OCI-LY1 (cell line): ENCODE measurements around the gene MRPL23.

ENCODE experiments used
- H2AFZ ChIP-seq: fragments of 200-600 bp; sonication (generic), shearing (Covaris generic); 2 replicates; pipeline ENCODE4 v1.6.0; 2014; ENCODE audit warnings: antibody characterized with exemption, mild to moderate bottlenecking, low read length
- H3F3A ChIP-seq: fragments of 200-600 bp; sonication (generic), shearing (Covaris generic); 2 replicates; pipeline ENCODE4 v1.6.0; 2014; ENCODE audit warnings: mild to moderate bottlenecking, antibody characterized with exemption, low read length, moderate library complexity; ENCODE audit not compliant: insufficient read depth
- H3K27ac ChIP-seq: fragments of 200-600 bp; sonication (generic); 2 replicates; pipeline ENCODE4 v1.5.1; 2014; ENCODE audit warnings: low read length, mixed run types, mild to moderate bottlenecking, low read depth; ENCODE audit not compliant: poor library complexity, severe bottlenecking
- H3K27me3 ChIP-seq: fragments of 200-600 bp; sonication (generic); 2 replicates; pipeline ENCODE4 v1.6.0; 2014; ENCODE audit warnings: antibody characterized with exemption, mild to moderate bottlenecking, low read length, moderate library complexity; ENCODE audit not compliant: insufficient read depth
- H3K36me3 ChIP-seq: fragments of 200-600 bp; sonication (generic); 2 replicates; pipeline ENCODE4 v1.6.1; 2014; ENCODE audit warnings: mild to moderate bottlenecking, antibody characterized with exemption, low read length, moderate library complexity, mixed read lengths; ENCODE audit not compliant: insufficient read depth
- H3K4me1 ChIP-seq: fragments of 200-600 bp; sonication (generic); 2 replicates; pipeline ENCODE4 v1.5.1; 2014; ENCODE audit warnings: mild to moderate bottlenecking, low read length, moderate library complexity; ENCODE audit not compliant: insufficient read depth, severe bottlenecking
- H3K4me2 ChIP-seq: fragments of 200-600 bp; sonication (generic), shearing (Covaris generic); 2 replicates; pipeline ENCODE4 v1.6.1; 2014; ENCODE audit warnings: low read length
- H3K4me3 ChIP-seq: fragments of 200-600 bp; sonication (generic); 2 replicates; pipeline ENCODE4 v1.5.1; 2014; ENCODE audit warnings: low read length, low read depth, mild to moderate bottlenecking, mixed read lengths; ENCODE audit not compliant: poor library complexity, severe bottlenecking
- H3K79me2 ChIP-seq: fragments of 200-600 bp; shearing (Covaris generic); 2 replicates; pipeline ENCODE4 v1.6.1; 2016; ENCODE audit warnings: mixed run types, low read length, mixed read lengths; ENCODE audit not compliant: insufficient read depth
- H3K9ac ChIP-seq: fragments of 200-600 bp; sonication (generic), shearing (Covaris generic); 2 replicates; pipeline ENCODE4 v1.6.1; 2014; ENCODE audit warnings: mild to moderate bottlenecking, low read length, mixed read lengths
- H3K9me2 ChIP-seq: fragments of 200-600 bp; sonication (generic), shearing (Covaris generic); 2 replicates; pipeline ENCODE4 v1.6.1; 2014; ENCODE audit warnings: low read depth, mild to moderate bottlenecking, low read length, mixed read lengths
- H3K9me3 ChIP-seq: fragments of 200-600 bp; shearing (Covaris generic); 2 replicates; pipeline ENCODE4 v1.6.1; 2014; ENCODE audit warnings: low read length, mixed read lengths
- H4K20me1 ChIP-seq: fragments of 200-600 bp; sonication (generic), shearing (Covaris generic); 2 replicates; pipeline ENCODE4 v1.6.0; 2016; ENCODE audit warnings: mild to moderate bottlenecking, low read length; ENCODE audit not compliant: insufficient read depth
- EZH2 ChIP-seq: fragments of 200-600 bp; sonication (generic), shearing (Covaris generic); IDR thresholded peaks from 2 replicates; pipeline ENCODE4 v1.8.0; 2017; ENCODE audit warnings: borderline replicate concordance, mixed run types, mild to moderate bottlenecking, antibody characterized with exemption, low read length, moderate library complexity, mixed read lengths
- TF ChIP-seq, protein P1 (sequence below): fragments of 200-600 bp; sonication (generic), shearing (Covaris generic); IDR thresholded peaks from 2 replicates; pipeline ENCODE4 v1.5.1; 2017; ENCODE audit warnings: mild to moderate bottlenecking, antibody characterized with exemption, low read length, moderate library complexity, mixed read lengths

MRPL23 gene

DNA sequence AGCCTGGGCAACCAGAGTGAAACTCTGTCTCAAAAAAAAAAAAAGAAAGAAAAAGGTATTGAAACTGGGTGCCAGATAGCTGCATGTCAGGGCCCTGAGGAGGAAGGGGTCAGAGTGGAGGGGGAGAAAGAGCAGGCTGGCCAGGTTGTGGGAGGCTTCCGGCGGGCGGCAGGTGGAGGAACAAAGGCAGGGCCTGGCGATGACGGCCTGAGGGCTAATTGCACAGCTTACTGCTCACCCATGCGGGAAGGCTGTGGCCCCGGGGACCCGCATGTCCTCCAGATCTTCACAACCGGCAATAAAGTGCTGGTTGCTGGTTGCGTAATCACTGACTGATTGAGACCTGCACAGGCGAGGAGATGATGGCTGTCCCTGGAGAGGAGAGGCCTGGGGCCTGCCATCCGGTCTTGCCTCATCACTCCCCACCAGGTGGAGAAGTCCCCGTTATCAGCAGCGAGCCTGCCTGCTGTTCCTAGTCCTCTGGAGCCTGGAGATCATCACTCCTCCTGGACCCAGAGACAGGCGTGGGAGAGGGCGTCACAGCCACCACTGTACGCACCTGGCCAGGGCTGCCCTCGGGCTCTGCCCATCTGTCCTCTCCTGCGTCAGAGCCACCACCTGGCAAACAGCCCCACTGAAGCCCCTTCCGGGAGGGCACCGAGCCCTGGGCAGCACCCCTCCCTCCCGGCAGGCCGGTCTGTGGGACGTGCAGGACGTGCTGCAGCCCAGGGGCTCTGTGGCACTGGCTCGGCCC is 31.8 kb downstream of the MRPL23 start:
- Histone ChIP-seq H2AFZ (no peak overlapping the region), H3K79me2 (no peaks in the 10 kb centered on the region), H3K9me3 (no peaks in the 10 kb centered on the region), H3K9ac (no peak overlapping the region), H3K36me3 (no peaks in the 10 kb centered on the region), H3K4me2 (no peak overlapping the region), H3F3A (no peaks in the 10 kb centered on the region), H3K27me3 (no peaks in the 10 kb centered on the region), H3K27ac (no peak overlapping the region), H4K20me1 (no peaks in the 10 kb centered on the region), H3K4me3 (no peak overlapping the region), H3K4me1 (no peaks in the 10 kb centered on the region), H3K9me2 (no peaks in the 10 kb centered on the region)
- no peak for TF ChIP-seq EZH2
- TF ChIP-seq, protein P1, sequence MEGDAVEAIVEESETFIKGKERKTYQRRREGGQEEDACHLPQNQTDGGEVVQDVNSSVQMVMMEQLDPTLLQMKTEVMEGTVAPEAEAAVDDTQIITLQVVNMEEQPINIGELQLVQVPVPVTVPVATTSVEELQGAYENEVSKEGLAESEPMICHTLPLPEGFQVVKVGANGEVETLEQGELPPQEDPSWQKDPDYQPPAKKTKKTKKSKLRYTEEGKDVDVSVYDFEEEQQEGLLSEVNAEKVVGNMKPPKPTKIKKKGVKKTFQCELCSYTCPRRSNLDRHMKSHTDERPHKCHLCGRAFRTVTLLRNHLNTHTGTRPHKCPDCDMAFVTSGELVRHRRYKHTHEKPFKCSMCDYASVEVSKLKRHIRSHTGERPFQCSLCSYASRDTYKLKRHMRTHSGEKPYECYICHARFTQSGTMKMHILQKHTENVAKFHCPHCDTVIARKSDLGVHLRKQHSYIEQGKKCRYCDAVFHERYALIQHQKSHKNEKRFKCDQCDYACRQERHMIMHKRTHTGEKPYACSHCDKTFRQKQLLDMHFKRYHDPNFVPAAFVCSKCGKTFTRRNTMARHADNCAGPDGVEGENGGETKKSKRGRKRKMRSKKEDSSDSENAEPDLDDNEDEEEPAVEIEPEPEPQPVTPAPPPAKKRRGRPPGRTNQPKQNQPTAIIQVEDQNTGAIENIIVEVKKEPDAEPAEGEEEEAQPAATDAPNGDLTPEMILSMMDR = no peak

- no peak for TF ChIP-seq EZH2
- TF ChIP-seq, protein P1 = no peak
- no peak overlapping the region for H3K9ac ChIP-seq
- no peak overlapping the region for H3K4me3 ChIP-seq
Measured at GRCh38 chr11:1979607-1980006, 32.5 kb downstream of the MRPL23 start.

DNA sequence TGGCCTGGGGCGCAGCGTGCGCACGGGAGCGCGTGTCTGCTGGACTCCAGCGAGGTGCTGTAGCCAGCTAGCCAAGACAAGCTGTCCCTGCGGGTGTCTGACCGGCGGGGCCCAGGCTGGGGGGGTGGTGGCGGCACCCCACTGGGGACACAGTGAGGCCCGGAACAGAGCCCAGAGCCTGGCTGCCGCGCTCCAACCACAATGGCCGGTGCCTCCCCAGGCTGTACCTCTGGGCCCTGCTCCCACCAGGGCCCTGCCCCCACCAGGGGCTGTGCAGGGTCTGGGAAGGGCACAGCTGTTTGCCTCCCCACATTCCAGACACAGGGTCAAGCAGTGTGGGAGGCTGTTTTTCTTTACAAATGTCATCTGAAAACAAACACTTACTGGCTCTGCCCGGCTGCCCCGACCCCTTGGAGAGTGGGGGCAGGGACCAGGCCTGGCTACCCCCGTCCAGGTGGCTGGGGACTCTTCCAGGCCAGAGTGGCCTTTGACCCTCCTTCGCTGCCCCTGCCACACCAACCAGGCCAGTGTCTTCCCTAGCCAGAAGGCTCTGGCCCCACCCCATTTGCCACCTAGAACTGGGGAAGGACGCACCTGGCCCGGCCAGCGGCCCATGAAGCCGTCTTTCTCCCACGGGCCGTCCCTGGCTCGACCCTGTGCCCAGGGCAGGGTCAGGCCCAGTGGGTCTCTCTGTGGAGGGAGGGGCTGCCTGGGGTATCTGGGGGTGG is 35.9 kb downstream of the MRPL23 start:
- Histone ChIP-seq H3K9me2 (no peaks in the 10 kb centered on the region), H3K9me3 (no peaks in the 10 kb centered on the region), H3K4me3 (no peak overlapping the region), H3K27ac (no peak overlapping the region), H3F3A (no peaks in the 10 kb centered on the region), H3K27me3 (no peaks in the 10 kb centered on the region), H3K4me1 (no peaks in the 10 kb centered on the region), H3K36me3 (no peaks in the 10 kb centered on the region), H4K20me1 (no peaks in the 10 kb centered on the region), H2AFZ (no peak overlapping the region), H3K4me2 (no peak overlapping the region), H3K79me2 (no peaks in the 10 kb centered on the region), H3K9ac (no peak overlapping the region)
- no peak for TF ChIP-seq EZH2
- TF ChIP-seq, protein P1 = no peak

More at GRCh38 chr11:1979607-1980006, 32.5 kb downstream of the MRPL23 start:
- Histone ChIP-seq H2AFZ (no peak overlapping the region), H3K4me2 (no peak overlapping the region), H3K27ac (no peak overlapping the region), H3K9me2 (no peaks in the 10 kb centered on the region), H4K20me1 (no peaks in the 10 kb centered on the region), H3K79me2 (no peaks in the 10 kb centered on the region), H3K4me1 (no peaks in the 10 kb centered on the region), H3K36me3 (no peaks in the 10 kb centered on the region), H3K9me3 (no peaks in the 10 kb centered on the region), H3K27me3 (no peaks in the 10 kb centered on the region), H3F3A (no peaks in the 10 kb centered on the region)
